ENCODE measurements around the gene UBE2E3. TPM values are rescaled to one million over a fixed set of nuclear protein-coding genes. Genes with fewer than 3 reads are reported as not detected.

The UBE2E3 gene
- total and polyA plus RNA-seq, 4 donors: 21.3 to 51.5 (median 32.0) TPM

GRCh38 chr2:181104512-181105115, 124.2 kb downstream of the UBE2E3 start (continued):
- TF ChIP-seq CTCF (IDR thresholded peaks at IDR 0.05; ENCODE audit: low read depth, low read length, missing input control) (peak; percentile 46), FOXA2 (IDR thresholded peaks at IDR 0.05) (no peak), RXRA (IDR thresholded peaks at IDR 0.05) (no peak), RAD21 (IDR thresholded peaks at IDR 0.05) (peak; percentile 78 to 79)

- Histone ChIP-seq H3K4me3 (ENCODE audit: low read depth in 1 of 3, low read length in 3 of 3) (no peak overlapping the region), H3K4me1 (ENCODE audit: control insufficient read depth in 4 of 4, insufficient read depth in 4 of 4, low read length in 3 of 4) (no peaks in the 10 kb centered on the region), H3K9ac (ENCODE audit: low read depth in 1 of 2, low read length in 2 of 2) (no peak overlapping the region), H3K27ac (ENCODE audit: low read depth in 1 of 2, low read length in 2 of 2) (no peak overlapping the region), H3K27me3 (ENCODE audit: control insufficient read depth in 4 of 4, insufficient read depth in 4 of 4, low read length in 3 of 4) (peaks cover 0 to 4% (median 0%) of the 10 kb centered on the region in 4 donors), H3K9me3 (ENCODE audit: control insufficient read depth in 4 of 4, low read length in 3 of 4) (no peaks in the 10 kb centered on the region), H3K36me3 (ENCODE audit: control insufficient read depth in 4 of 4, insufficient read depth in 3 of 4, low read depth in 1 of 4, low read length in 3 of 4) (no peaks in the 10 kb centered on the region)
- TF ChIP-seq EGR1 (IDR thresholded peaks at IDR 0.05; ENCODE audit: low read depth in 2 of 2): no peak
- no peak for DNase-seq (ENCODE audit: low spot score)
- WGBS: 78% methylated on average over 2 of the region's 2 CpGs
These were observed 125.2 kb downstream of the UBE2E3 start for GRCh38 chr2:181105562-181105961.

- H3K27me3 ChIP-seq (ENCODE audit: control insufficient read depth in 4 of 4, insufficient read depth in 4 of 4, low read length in 3 of 4): peaks cover 0 to 4% (median 0%) of the 10 kb centered on the region in 4 donors
- WGBS: 70% methylated on average over 2 of the region's 2 CpGs
- no peaks in the 10 kb centered on the region for H3K36me3 ChIP-seq (ENCODE audit: control insufficient read depth in 4 of 4, insufficient read depth in 3 of 4, low read depth in 1 of 4, low read length in 3 of 4)
- H3K4me3 ChIP-seq (ENCODE audit: low read depth in 1 of 3, low read length in 3 of 3): no peak overlapping the region
- no peak for DNase-seq (ENCODE audit: low spot score)
- TF ChIP-seq MAX (IDR thresholded peaks at IDR 0.05) (no peak), RAD21 (IDR thresholded peaks at IDR 0.05) (no peak), YY1 (IDR thresholded peaks at IDR 0.05) (no peak), HNF4G (IDR thresholded peaks at IDR 0.05) (no peak), EGR1 (IDR thresholded peaks at IDR 0.05; ENCODE audit: low read depth in 2 of 2) (no peak), CTCF (IDR thresholded peaks at IDR 0.05; ENCODE audit: low read depth, low read length, missing input control) (no peak), JUND (IDR thresholded peaks at IDR 0.05) (no peak), FOXA2 (IDR thresholded peaks at IDR 0.05) (no peak), GABPA (IDR thresholded peaks at IDR 0.05 in 1 of 2, conservative IDR thresholded peaks at IDR 0.05 in 1 of 2) (no peak), ZBTB33 (IDR thresholded peaks at IDR 0.05) (no peak), RXRA (IDR thresholded peaks at IDR 0.05) (no peak), HNF4A (conservative IDR thresholded peaks at IDR 0.05) (no peak), SP1 (IDR thresholded peaks at IDR 0.05) (no peak), FOXA1 (IDR thresholded peaks at IDR 0.05) (no peak), ATF3 (IDR thresholded peaks at IDR 0.05) (no peak), NR2F2 (IDR thresholded peaks at IDR 0.05) (no peak), TAF1 (conservative IDR thresholded peaks at IDR 0.05) (no peak)
- H3K9ac ChIP-seq (ENCODE audit: low read depth in 1 of 2, low read length in 2 of 2): no peak overlapping the region
- H3K4me1 ChIP-seq (ENCODE audit: control insufficient read depth in 4 of 4, insufficient read depth in 4 of 4, low read length in 3 of 4): no peaks in the 10 kb centered on the region
- H3K9me3 ChIP-seq (ENCODE audit: control insufficient read depth in 4 of 4, low read length in 3 of 4): no peaks in the 10 kb centered on the region
- H3K27ac ChIP-seq (ENCODE audit: low read depth in 1 of 2, low read length in 2 of 2): no peak overlapping the region
These were observed 125.8 kb downstream of the UBE2E3 start for GRCh38 chr2:181106229-181106628.

All from liver (tissue), 9 donors.